Colonic mucosa (tissue), 4 donors: Measurements from ENCODE around the gene CTBP1. TPM values are rescaled to one million over a fixed set of nuclear protein-coding genes. Genes with fewer than 3 reads are reported as not detected.

Experiments
- DNase-seq: peaks from one replicate; pipeline ENCODE4 v3.0.0-alpha.2; 2020
- H3K27ac ChIP-seq: fragments of 200-600 bp; one replicate; pipeline ENCODE4 v1.8.0; 2021
- H3K27me3 ChIP-seq: fragments of 200-600 bp; one replicate; pipeline ENCODE4 v1.8.0; 2021
- H3K36me3 ChIP-seq: fragments of 200-600 bp; one replicate; pipeline ENCODE4 v1.8.0; 2021
- H3K4me1 ChIP-seq: fragments of 200-600 bp; one replicate; pipeline ENCODE4 v1.8.0; 2021; ENCODE audit warnings: mild to moderate bottlenecking
- H3K4me3 ChIP-seq: fragments of 200-600 bp; one replicate; pipeline ENCODE4 v1.8.0; 2021
- H3K9ac ChIP-seq, 2 donors: one replicate each; pipeline ENCODE4 v1.7.0; 2013; ENCODE audit warnings: control low read depth in 2 of 2, low read depth in 2 of 2, low read length in 2 of 2
- H3K9me3 ChIP-seq: fragments of 200-600 bp; one replicate; pipeline ENCODE4 v1.8.0; 2021
- CTCF ChIP-seq: fragments of 200-600 bp; IDR thresholded peaks from one replicate; pipeline ENCODE4 v1.8.0; 2022; ENCODE audit warnings: antibody characterized with exemption, mild to moderate bottlenecking
- intact Hi-C: fragments of 100-400 bp; cut with DNase I; formaldehyde crosslinking; loops from one replicate; pipeline ENCODE4 v1.14.1; 2022
- total RNA-seq, 2 donors: library from RNA; stranded (reverse); fragmentation: NEBNext Ultra II Directional in 1 of 2; extraction: Animal tissue kit (Norgen Biotek cat#: 25700) in 1 of 2; gene quantifications; one replicate each; pipeline ENCODE4 v1.2.1, GENCODE V29; 2021
- donor health status: healthy.
- donor health status: DM: no; HTN: no; CAD: no.
- donor health status: DM: no; HTN: no; CAD: no.

Gene CTBP1
- total RNA-seq: 100 to 1,000 TPM; 137 to 200 TPM

DNA sequence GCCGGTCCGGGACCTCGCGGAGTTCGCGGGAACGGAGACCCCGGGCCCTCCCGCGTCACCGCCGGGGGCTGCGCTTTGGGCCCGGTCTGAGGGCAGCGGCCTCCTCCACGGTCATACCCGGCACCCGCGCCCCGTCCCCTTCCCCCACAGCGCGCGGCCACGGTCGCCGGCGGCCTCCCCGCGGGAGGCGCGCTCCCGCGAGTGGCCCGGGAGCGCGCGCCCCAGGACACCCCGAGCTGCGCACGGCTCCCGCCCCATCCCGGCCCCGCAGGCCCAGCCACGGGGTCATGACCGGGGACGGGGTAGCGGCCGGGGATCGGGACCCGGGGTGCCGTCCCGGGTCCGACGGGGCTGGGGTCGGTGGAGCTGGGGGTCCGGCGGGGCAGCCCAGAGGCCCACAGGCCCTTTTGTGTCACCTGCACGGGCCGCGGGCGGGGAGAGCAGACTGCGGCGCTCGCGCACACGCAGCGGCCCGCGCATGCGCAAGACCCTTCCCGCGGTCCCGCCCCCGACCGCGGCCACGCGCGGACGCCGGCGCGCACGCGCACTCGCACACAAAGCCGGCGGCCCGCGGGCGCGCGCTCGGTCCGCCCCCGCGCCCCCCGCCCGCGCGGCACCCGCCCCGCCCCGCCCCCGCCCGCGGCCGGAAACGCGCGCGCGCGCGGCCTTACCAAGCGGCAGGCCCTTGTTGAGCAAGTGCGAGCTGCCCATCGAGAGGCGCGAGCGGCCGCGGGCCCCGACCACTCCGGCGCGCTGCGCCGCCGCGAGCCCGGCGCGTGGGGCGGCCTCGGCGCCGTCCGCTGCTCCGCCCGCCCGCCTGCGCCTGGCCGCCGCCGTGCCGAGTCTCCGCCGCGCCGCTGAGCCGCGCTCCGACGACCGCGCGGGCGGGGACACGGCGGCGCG lies at the start of gene CTBP1:
CTBP1 (minus strand) TSS at position 886 of the 903 bp plus-strand sequence. CDS start 7,799 bp downstream, outside the sequence.
- intact Hi-C loops: loop anchor here (5.0 kb wide), 1 partner anchor 81 kb away; no protein-coding TSS in a partner anchor
- Histone ChIP-seq H3K9me3 (no peaks in the 10 kb centered on the region), H3K27me3 (no peaks in the 10 kb centered on the region), H3K9ac (peak within 1 kb of the TSS; percentile 92 to 93), H3K4me3 (peak within 1 kb of the TSS; percentile 97), H3K27ac (peak within 1 kb of the TSS; percentile 99), H3K4me1 (peaks cover 26% of the 10 kb centered on the region), H3K36me3 (no peaks in the 10 kb centered on the region)
- peak; percentile 77 for DNase-seq
- no peak for TF ChIP-seq CTCF

DNA sequence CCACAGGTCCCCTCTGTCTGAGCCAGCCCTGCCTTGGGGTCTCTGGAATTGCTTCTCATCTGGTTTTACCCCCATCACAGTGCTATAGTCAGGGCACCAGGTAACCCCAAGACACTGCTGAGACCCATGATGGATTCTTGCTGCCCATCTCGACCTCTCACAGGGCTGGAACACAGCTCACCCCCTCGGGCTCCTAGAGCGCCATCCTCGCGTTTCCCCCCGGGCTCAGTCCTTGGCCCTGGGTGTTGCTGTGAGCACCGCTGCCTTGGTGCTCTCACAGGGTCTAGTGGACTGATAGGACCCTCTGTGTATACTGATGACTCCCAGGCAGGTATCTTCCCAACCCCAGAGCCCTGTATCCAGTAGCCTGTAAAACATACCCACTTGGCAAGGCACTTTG lies 49.5 kb upstream of the CTBP1 start:
- Histone ChIP-seq H3K4me3 (no peak overlapping the region), H3K27me3 (no peaks in the 10 kb centered on the region), H3K27ac (no peak overlapping the region), H3K36me3 (no peaks in the 10 kb centered on the region), H3K9ac (no peak overlapping the region), H3K9me3 (no peaks in the 10 kb centered on the region), H3K4me1 (no peaks in the 10 kb centered on the region)
- no peak for TF ChIP-seq CTCF
- intact Hi-C loops: loop anchor here (10.0 kb wide), 1 partner anchor 46 kb away; the partner anchor contains the start of gene UVSSA
- no peak for DNase-seq

- DNase-seq: no peak
- Histone ChIP-seq H3K36me3 (no peaks in the 10 kb centered on the region), H3K9ac (no peak overlapping the region), H3K27ac (no peak overlapping the region), H3K9me3 (no peaks in the 10 kb centered on the region), H3K4me1 (no peaks in the 10 kb centered on the region), H3K4me3 (no peak overlapping the region), H3K27me3 (no peaks in the 10 kb centered on the region)
- intact Hi-C loops: loop anchor here (10.0 kb wide), 1 partner anchor 47 kb away; the partner anchor contains the start of gene UVSSA
- TF ChIP-seq CTCF: no peak
These were observed 48.8 kb upstream of the CTBP1 start for GRCh38 chr4:1297456-1298325.

GRCh38 chr4:1297023-1297395 lies 48.1 kb upstream of the CTBP1 start:
- no peak for DNase-seq
- no peaks in the 10 kb centered on the region for H3K27me3 ChIP-seq
- no peak for TF ChIP-seq CTCF
- H3K9ac ChIP-seq: no peak overlapping the region
- no peaks in the 10 kb centered on the region for H3K9me3 ChIP-seq
- intact Hi-C loops: loop anchor here (10.0 kb wide), 1 partner anchor 48 kb away; the partner anchor contains the start of gene UVSSA
- H3K27ac ChIP-seq: no peak overlapping the region
- no peaks in the 10 kb centered on the region for H3K36me3 ChIP-seq
- no peaks in the 10 kb centered on the region for H3K4me1 ChIP-seq
- no peak overlapping the region for H3K4me3 ChIP-seq

DNA sequence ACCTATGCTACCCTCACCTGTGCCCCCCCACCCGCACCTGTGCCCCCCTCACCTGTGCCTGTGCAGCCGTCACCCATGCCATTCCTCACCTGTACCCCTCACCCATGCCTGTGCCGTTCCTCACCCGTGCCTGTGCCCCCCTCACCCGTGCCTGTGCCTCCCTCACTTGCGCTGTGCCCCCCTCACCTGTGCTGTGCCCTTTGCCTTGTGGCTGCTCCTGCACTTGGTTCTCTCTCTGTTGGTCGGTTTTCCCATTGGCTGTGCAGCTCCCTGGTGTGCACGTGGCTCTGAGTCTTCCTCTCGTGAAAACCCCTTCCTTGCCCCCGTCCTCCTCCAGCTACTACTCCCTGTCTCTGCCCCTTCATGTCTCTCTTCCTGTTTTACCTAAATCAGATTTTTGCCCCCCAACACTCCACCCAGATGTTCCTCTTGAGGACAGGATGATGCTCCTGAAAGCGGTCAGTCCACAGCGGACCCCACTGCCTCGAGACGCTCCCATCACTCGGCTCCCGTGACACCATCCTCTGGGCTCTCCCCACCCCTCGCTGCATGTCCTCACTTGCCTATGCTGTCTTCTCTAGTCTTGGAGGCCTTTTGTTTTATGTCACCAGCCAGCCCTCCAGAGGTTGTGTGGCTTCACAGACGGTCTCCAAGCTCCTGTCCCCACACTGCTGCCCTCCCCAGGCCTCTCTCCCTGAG lies 47.5 kb upstream of the CTBP1 start:
- H3K27me3 ChIP-seq: no peaks in the 10 kb centered on the region
- no peak overlapping the region for H3K27ac ChIP-seq
- no peaks in the 10 kb centered on the region for H3K36me3 ChIP-seq
- intact Hi-C loops: loop anchor here (10.0 kb wide), 1 partner anchor 48 kb away; the partner anchor contains the start of gene UVSSA
- TF ChIP-seq CTCF: no peak
- DNase-seq: no peak
- H3K9ac ChIP-seq: no peak overlapping the region
- H3K4me1 ChIP-seq: peaks cover 5% of the 10 kb centered on the region
- no peaks in the 10 kb centered on the region for H3K9me3 ChIP-seq
- no peak overlapping the region for H3K4me3 ChIP-seq
